Measurements from ENCODE around the gene LRRC8D.

LRRC8D gene

GRCh38 chr1:89949991-89950624, 129.3 kb downstream of the LRRC8D start:
- Histone ChIP-seq H3K14ac (ENCODE audit: low read length) (no peak overlapping the region), H2AK5ac (ENCODE audit: low read depth, low read length) (no peak overlapping the region), H3K4me3 (ENCODE audit: low read length in 2 of 2) (no peak overlapping the region), H3K27ac (replicated peaks; ENCODE audit: low read length) (no peak overlapping the region), H3K23ac (ENCODE audit: low read depth, low read length, poor library complexity) (no peak overlapping the region), H3K27me3 (ENCODE audit: control insufficient read depth in 3 of 3, insufficient read depth in 3 of 3, low read depth in 1 of 3, low read length in 3 of 3) (no peaks in the 10 kb centered on the region), H4K91ac (ENCODE audit: low read depth, low read length, poor library complexity) (no peak overlapping the region), H3K4ac (ENCODE audit: low read length) (no peak overlapping the region), H2BK15ac (ENCODE audit: low read length) (no peak overlapping the region), H2BK12ac (ENCODE audit: low read length) (no peak overlapping the region), H3K36me3 (replicated peaks in 1 of 2; ENCODE audit: control insufficient read depth in 2 of 2, insufficient read depth in 2 of 2, low read length in 2 of 2) (no peaks in the 10 kb centered on the region), H3K4me2 (ENCODE audit: insufficient read depth, low read length, poor library complexity, severe bottlenecking) (no peak overlapping the region), H3K4me1 (ENCODE audit: control insufficient read depth in 2 of 2, insufficient read depth in 1 of 2, low read depth in 1 of 2, low read length in 2 of 2) (no peaks in the 10 kb centered on the region), H3K9me3 (replicated peaks in 1 of 2; ENCODE audit: control insufficient read depth in 2 of 2, insufficient read depth in 1 of 2, low read depth in 1 of 2, low read length in 2 of 2) (no peaks in the 10 kb centered on the region), H2BK5ac (ENCODE audit: low read length) (no peak overlapping the region), H4K8ac (ENCODE audit: low read depth, low read length) (no peak overlapping the region), H3K18ac (ENCODE audit: low read length) (no peak overlapping the region), H2AFZ (ENCODE audit: low read length) (no peak overlapping the region), H2BK120ac (ENCODE audit: low read depth, low read length) (no peak overlapping the region), H3K79me1 (ENCODE audit: low read depth, low read length) (no peaks in the 10 kb centered on the region), H3K9ac (ENCODE audit: low read depth, low read length, poor library complexity) (no peak overlapping the region)
- no peak for DNase-seq (ENCODE audit: low spot score)
- WGBS, 2 donors (ENCODE audit: extremely low coverage in 2 of 2, insufficient read length in 2 of 2, insufficient replicate concordance in 1 of 2) = no CpG with 5 or more reads among the region's 1 CpG

- H3K23ac ChIP-seq (ENCODE audit: low read depth, low read length, poor library complexity) = no peak overlapping the region
- H3K14ac ChIP-seq (ENCODE audit: low read length) = no peak overlapping the region
- H3K27me3 ChIP-seq (ENCODE audit: control insufficient read depth in 3 of 3, insufficient read depth in 3 of 3, low read depth in 1 of 3, low read length in 3 of 3) = no peaks in the 10 kb centered on the region
- H2BK15ac ChIP-seq (ENCODE audit: low read length) = no peak overlapping the region
- no peak overlapping the region for H2AFZ ChIP-seq (ENCODE audit: low read length)
- no peak overlapping the region for H3K4me3 ChIP-seq (ENCODE audit: low read length in 2 of 2)
- H3K9me3 ChIP-seq (replicated peaks in 1 of 2; ENCODE audit: control insufficient read depth in 2 of 2, insufficient read depth in 1 of 2, low read depth in 1 of 2, low read length in 2 of 2) = no peaks in the 10 kb centered on the region
- H2AK5ac ChIP-seq (ENCODE audit: low read depth, low read length) = no peak overlapping the region
- no CpG with 5 or more reads among the region's 2 CpGs for WGBS, 2 donors (ENCODE audit: extremely low coverage in 2 of 2, insufficient read length in 2 of 2, insufficient replicate concordance in 1 of 2)
- no peak overlapping the region for H2BK12ac ChIP-seq (ENCODE audit: low read length)
- H3K4ac ChIP-seq (ENCODE audit: low read length) = no peak overlapping the region
- no peak overlapping the region for H2BK120ac ChIP-seq (ENCODE audit: low read depth, low read length)
- no peaks in the 10 kb centered on the region for H3K4me1 ChIP-seq (ENCODE audit: control insufficient read depth in 2 of 2, insufficient read depth in 1 of 2, low read depth in 1 of 2, low read length in 2 of 2)
- H2BK5ac ChIP-seq (ENCODE audit: low read length) = no peak overlapping the region
- H3K79me1 ChIP-seq (ENCODE audit: low read depth, low read length) = no peaks in the 10 kb centered on the region
- H3K27ac ChIP-seq (replicated peaks; ENCODE audit: low read length) = no peak overlapping the region
- no peak overlapping the region for H4K91ac ChIP-seq (ENCODE audit: low read depth, low read length, poor library complexity)
- no peak overlapping the region for H3K4me2 ChIP-seq (ENCODE audit: insufficient read depth, low read length, poor library complexity, severe bottlenecking)
- no peak for DNase-seq (ENCODE audit: low spot score)
- H4K8ac ChIP-seq (ENCODE audit: low read depth, low read length) = no peak overlapping the region
- H3K36me3 ChIP-seq (replicated peaks in 1 of 2; ENCODE audit: control insufficient read depth in 2 of 2, insufficient read depth in 2 of 2, low read length in 2 of 2) = no peaks in the 10 kb centered on the region
- H3K9ac ChIP-seq (ENCODE audit: low read depth, low read length, poor library complexity) = no peak overlapping the region
- no peak overlapping the region for H3K18ac ChIP-seq (ENCODE audit: low read length)
Measured at GRCh38 chr1:89950703-89951102, 129.9 kb downstream of the LRRC8D start.

GRCh38 chr1:89951766-89952604, 131.2 kb downstream of the LRRC8D start:
- no peak overlapping the region for H2AK5ac ChIP-seq (ENCODE audit: low read depth, low read length)
- no peak overlapping the region for H4K91ac ChIP-seq (ENCODE audit: low read depth, low read length, poor library complexity)
- no peaks in the 10 kb centered on the region for H3K36me3 ChIP-seq (replicated peaks in 1 of 2; ENCODE audit: control insufficient read depth in 2 of 2, insufficient read depth in 2 of 2, low read length in 2 of 2)
- no peak overlapping the region for H3K18ac ChIP-seq (ENCODE audit: low read length)
- H2BK5ac ChIP-seq (ENCODE audit: low read length) = no peak overlapping the region
- H2AFZ ChIP-seq (ENCODE audit: low read length) = no peak overlapping the region
- no peak overlapping the region for H3K14ac ChIP-seq (ENCODE audit: low read length)
- H3K27me3 ChIP-seq (ENCODE audit: control insufficient read depth in 3 of 3, insufficient read depth in 3 of 3, low read depth in 1 of 3, low read length in 3 of 3) = no peaks in the 10 kb centered on the region
- H3K4me3 ChIP-seq (ENCODE audit: low read length in 2 of 2) = no peak overlapping the region
- no peaks in the 10 kb centered on the region for H3K79me1 ChIP-seq (ENCODE audit: low read depth, low read length)
- H2BK12ac ChIP-seq (ENCODE audit: low read length) = no peak overlapping the region
- no peak overlapping the region for H2BK15ac ChIP-seq (ENCODE audit: low read length)
- no peak overlapping the region for H2BK120ac ChIP-seq (ENCODE audit: low read depth, low read length)
- no peak for DNase-seq (ENCODE audit: low spot score)
- H3K4me2 ChIP-seq (ENCODE audit: insufficient read depth, low read length, poor library complexity, severe bottlenecking) = no peak overlapping the region
- no peak overlapping the region for H3K9ac ChIP-seq (ENCODE audit: low read depth, low read length, poor library complexity)
- WGBS, 2 donors (ENCODE audit: extremely low coverage in 2 of 2, insufficient read length in 2 of 2, insufficient replicate concordance in 1 of 2) = no CpG with 5 or more reads among the region's 5 CpGs
- no peak overlapping the region for H3K23ac ChIP-seq (ENCODE audit: low read depth, low read length, poor library complexity)
- H4K8ac ChIP-seq (ENCODE audit: low read depth, low read length) = no peak overlapping the region
- no peaks in the 10 kb centered on the region for H3K4me1 ChIP-seq (ENCODE audit: control insufficient read depth in 2 of 2, insufficient read depth in 1 of 2, low read depth in 1 of 2, low read length in 2 of 2)
- H3K27ac ChIP-seq (replicated peaks; ENCODE audit: low read length) = no peak overlapping the region
- H3K4ac ChIP-seq (ENCODE audit: low read length) = no peak overlapping the region
- no peaks in the 10 kb centered on the region for H3K9me3 ChIP-seq (replicated peaks in 1 of 2; ENCODE audit: control insufficient read depth in 2 of 2, insufficient read depth in 1 of 2, low read depth in 1 of 2, low read length in 2 of 2)

- H3K36me3 ChIP-seq (replicated peaks in 1 of 2; ENCODE audit: control insufficient read depth in 2 of 2, insufficient read depth in 2 of 2, low read length in 2 of 2) = no peaks in the 10 kb centered on the region
- H3K9ac ChIP-seq (ENCODE audit: low read depth, low read length, poor library complexity) = no peak overlapping the region
- H4K8ac ChIP-seq (ENCODE audit: low read depth, low read length) = no peak overlapping the region
- no CpG with 5 or more reads among the region's 2 CpGs for WGBS, 2 donors (ENCODE audit: extremely low coverage in 2 of 2, insufficient read length in 2 of 2, insufficient replicate concordance in 1 of 2)
- H3K4me2 ChIP-seq (ENCODE audit: insufficient read depth, low read length, poor library complexity, severe bottlenecking) = no peak overlapping the region
- no peak overlapping the region for H3K14ac ChIP-seq (ENCODE audit: low read length)
- no peak overlapping the region for H2BK15ac ChIP-seq (ENCODE audit: low read length)
- H2AFZ ChIP-seq (ENCODE audit: low read length) = no peak overlapping the region
- no peak overlapping the region for H3K27ac ChIP-seq (replicated peaks; ENCODE audit: low read length)
- no peak overlapping the region for H3K4me3 ChIP-seq (ENCODE audit: low read length in 2 of 2)
- H2BK5ac ChIP-seq (ENCODE audit: low read length) = no peak overlapping the region
- H3K9me3 ChIP-seq (replicated peaks in 1 of 2; ENCODE audit: control insufficient read depth in 2 of 2, insufficient read depth in 1 of 2, low read depth in 1 of 2, low read length in 2 of 2) = no peaks in the 10 kb centered on the region
- no peaks in the 10 kb centered on the region for H3K27me3 ChIP-seq (ENCODE audit: control insufficient read depth in 3 of 3, insufficient read depth in 3 of 3, low read depth in 1 of 3, low read length in 3 of 3)
- no peak overlapping the region for H3K18ac ChIP-seq (ENCODE audit: low read length)
- no peaks in the 10 kb centered on the region for H3K4me1 ChIP-seq (ENCODE audit: control insufficient read depth in 2 of 2, insufficient read depth in 1 of 2, low read depth in 1 of 2, low read length in 2 of 2)
- DNase-seq (ENCODE audit: low spot score) = no peak
- no peak overlapping the region for H4K91ac ChIP-seq (ENCODE audit: low read depth, low read length, poor library complexity)
- H3K23ac ChIP-seq (ENCODE audit: low read depth, low read length, poor library complexity) = no peak overlapping the region
- no peak overlapping the region for H3K4ac ChIP-seq (ENCODE audit: low read length)
- H3K79me1 ChIP-seq (ENCODE audit: low read depth, low read length) = no peaks in the 10 kb centered on the region
- no peak overlapping the region for H2BK120ac ChIP-seq (ENCODE audit: low read depth, low read length)
- H2BK12ac ChIP-seq (ENCODE audit: low read length) = no peak overlapping the region
- H2AK5ac ChIP-seq (ENCODE audit: low read depth, low read length) = no peak overlapping the region
Measured at GRCh38 chr1:89952605-89953130, 131.8 kb downstream of the LRRC8D start.
